Thymus (tissue), 11 donors: ENCODE data around the gene HSD11B2. TPM values are rescaled to one million over a fixed set of nuclear protein-coding genes. Genes with fewer than 3 reads are reported as not detected.
A peak's percentile ranks its signal among the peaks of the same experiment; 100 is the strongest.

Experiments used
- DNase-seq, 9 donors: peaks; one replicate each; pipeline ENCODE4 v3.0.0-alpha.2; 2013; ENCODE audit warnings: low spot score in 9 of 9, low read depth in 6 of 9, missing footprints in 1 of 9
- H3K27ac ChIP-seq, 2 donors: one replicate each; pipeline ENCODE4 v1.5.1; 2013; ENCODE audit warnings: control low read depth in 1 of 2, low read depth in 1 of 2, low read length in 1 of 2, mild to moderate bottlenecking in 1 of 2, moderate library complexity in 1 of 2
- H3K27me3 ChIP-seq, 2 donors: one replicate each; pipeline ENCODE4 v1.5.1; 2013; ENCODE audit warnings: low read length in 1 of 2; ENCODE audit not compliant: control insufficient read depth in 2 of 2, insufficient read depth in 1 of 2
- H3K36me3 ChIP-seq, 2 donors: one replicate each; pipeline ENCODE4 v1.5.1; 2013; ENCODE audit warnings: low read length in 1 of 2, mild to moderate bottlenecking in 1 of 2, moderate library complexity in 1 of 2; ENCODE audit not compliant: control insufficient read depth in 2 of 2, insufficient read depth in 2 of 2
- H3K4me1 ChIP-seq, 2 donors: one replicate each; pipeline ENCODE4 v1.5.1; 2013; ENCODE audit warnings: low read length in 2 of 2; ENCODE audit not compliant: control insufficient read depth in 2 of 2, insufficient read depth in 2 of 2
- H3K4me3 ChIP-seq, 2 donors: one replicate each; pipeline ENCODE4 v1.5.1; 2013; ENCODE audit warnings: low read length in 2 of 2, control low read depth in 1 of 2, mild to moderate bottlenecking in 1 of 2
- H3K9me3 ChIP-seq, 2 donors: one replicate each; pipeline ENCODE4 v1.5.1; 2013; ENCODE audit warnings: low read length in 1 of 2, mild to moderate bottlenecking in 1 of 2; ENCODE audit not compliant: control insufficient read depth in 2 of 2, insufficient read depth in 1 of 2
- WGBS: extraction: QIAGEN DNeasy Blood & Tissue Kit; methylation state at CpG from one replicate; pipeline ENCODE4 v1.1.7; 2013; 5-methylcytosine and 5-hydroxymethylcytosine counted together
- polyA plus RNA-seq: library from polyadenylated mRNA; stranded (reverse); fragments of 200-250 nt; gene quantifications from one replicate; pipeline ENCODE4 v1.2.3, GENCODE V29; 2013
- total RNA-seq: library from RNA; stranded (reverse); fragments of 120-200 nt; gene quantifications from one replicate; pipeline ENCODE4 v1.2.4, GENCODE V29; 2013
- donor health status: healthy.

HSD11B2 gene
- total and polyA plus RNA-seq, 2 donors: 0.09 to 7.8 TPM

GRCh38 chr16:67468731-67469130 lies 37.8 kb downstream of the HSD11B2 start:
- no peak overlapping the region for H3K4me3 ChIP-seq
- no peak overlapping the region for H3K27ac ChIP-seq
- no peaks in the 10 kb centered on the region for H3K9me3 ChIP-seq
- H3K4me1 ChIP-seq: no peaks in the 10 kb centered on the region
- no peak for DNase-seq
- no peaks in the 10 kb centered on the region for H3K27me3 ChIP-seq
- H3K36me3 ChIP-seq: no peaks in the 10 kb centered on the region
- 91% methylated on average over 5 of the region's 5 CpGs for whole genome bisulfite sequencing

- H3K27ac ChIP-seq: no peak overlapping the region
- DNase-seq: no peak
- no peak overlapping the region for H3K4me3 ChIP-seq
- peaks cover 0 to 3% of the 10 kb centered on the region in 2 donors for H3K36me3 ChIP-seq
- H3K27me3 ChIP-seq: no peaks in the 10 kb centered on the region
- H3K9me3 ChIP-seq: no peaks in the 10 kb centered on the region
- WGBS: 96% methylated on average over 7 of the region's 7 CpGs
- H3K4me1 ChIP-seq: no peaks in the 10 kb centered on the region
Observed at GRCh38 chr16:67470359-67470758, 39.4 kb downstream of the HSD11B2 start.

GRCh38 chr16:67471758-67472384 lies 41.0 kb downstream of the HSD11B2 start:
- H3K36me3 ChIP-seq: peaks cover 0 to 3% of the 10 kb centered on the region in 2 donors
- H3K27me3 ChIP-seq: no peaks in the 10 kb centered on the region
- no peak overlapping the region for H3K27ac ChIP-seq
- WGBS: 96% methylated on average over 6 of the region's 6 CpGs
- H3K4me1 ChIP-seq: no peaks in the 10 kb centered on the region
- no peak for DNase-seq
- H3K4me3 ChIP-seq: no peak overlapping the region
- H3K9me3 ChIP-seq: no peaks in the 10 kb centered on the region

- no peak overlapping the region for H3K4me3 ChIP-seq
- H3K27ac ChIP-seq: no peak overlapping the region
- peaks cover 0 to 3% of the 10 kb centered on the region in 2 donors for H3K36me3 ChIP-seq
- peaks cover 3 to 6% of the 10 kb centered on the region in 2 donors for H3K4me1 ChIP-seq
- WGBS: 95% methylated on average over 11 of the region's 11 CpGs
- H3K27me3 ChIP-seq: no peaks in the 10 kb centered on the region
- H3K9me3 ChIP-seq: no peaks in the 10 kb centered on the region
- DNase-seq: no peak
Observed at GRCh38 chr16:67474551-67475455, 43.9 kb downstream of the HSD11B2 start.

- Histone ChIP-seq H3K27me3 (no peaks in the 10 kb centered on the region), H3K36me3 (peaks cover 0 to 3% of the 10 kb centered on the region in 2 donors), H3K27ac (no peak overlapping the region), H3K4me1 (peaks cover 14 to 24% of the 10 kb centered on the region in 2 donors), H3K4me3 (no peak overlapping the region), H3K9me3 (no peaks in the 10 kb centered on the region)
- 97% methylated on average over 8 of the region's 8 CpGs for WGBS
- DNase-seq: no peak
Observed at GRCh38 chr16:67477960-67478554, 47.1 kb downstream of the HSD11B2 start.

- no peaks in the 10 kb centered on the region for H3K9me3 ChIP-seq
- H3K27me3 ChIP-seq: no peaks in the 10 kb centered on the region
- peaks cover 12 to 15% of the 10 kb centered on the region in 2 donors for H3K36me3 ChIP-seq
- WGBS: under 1% methylated on average over 57 of the region's 57 CpGs
- peak; percentile 94 to 100 (median 99) for DNase-seq
- H3K4me3 ChIP-seq: peak within 1 kb of the TSS; percentile 87 to 96
- H3K27ac ChIP-seq: peak within 1 kb of the TSS; percentile 88 to 89
- peaks cover 14 to 29% of the 10 kb centered on the region in 2 donors for H3K4me1 ChIP-seq
Observed at GRCh38 chr16:67480833-67481560, 50.1 kb downstream of the HSD11B2 start, which contains the start of gene ATP6V0D1. Gene ATP6V0D1 (minus strand): TSS chr16:67481157. CDS start chr16:67481086, 71 bp downstream.

GRCh38 chr16:67481561-67482232 lies 50.8 kb downstream of the HSD11B2 start:
- H3K9me3 ChIP-seq: no peaks in the 10 kb centered on the region
- H3K4me3 ChIP-seq: peak overlapping the region; percentile 87 to 96
- H3K27ac ChIP-seq: peak overlapping the region; percentile 87 to 89
- peaks cover 14 to 29% of the 10 kb centered on the region in 2 donors for H3K4me1 ChIP-seq
- no peaks in the 10 kb centered on the region for H3K27me3 ChIP-seq
- peaks cover 14 to 15% of the 10 kb centered on the region in 2 donors for H3K36me3 ChIP-seq
- WGBS: 5% methylated on average over 17 of the region's 17 CpGs
- peak in 5 of 9 donors; percentile 15 to 61 (median 31) for DNase-seq

GRCh38 chr16:67482233-67482924 lies 51.5 kb downstream of the HSD11B2 start:
- peak overlapping the region; percentile 64 to 87 for H3K27ac ChIP-seq
- 73% methylated on average over 25 of the region's 25 CpGs for whole genome bisulfite sequencing
- H3K4me3 ChIP-seq: peak overlapping the region; percentile 87 to 96
- peaks cover 14 to 29% of the 10 kb centered on the region in 2 donors for H3K4me1 ChIP-seq
- no peaks in the 10 kb centered on the region for H3K9me3 ChIP-seq
- H3K36me3 ChIP-seq: peaks cover 14 to 17% of the 10 kb centered on the region in 2 donors
- H3K27me3 ChIP-seq: no peaks in the 10 kb centered on the region
- peak in 1 of 9 donors; percentile 4 for DNase-seq
